Adipose tissue (tissue), 3 donors: ENCODE results near the gene KCNE3. TPM values are rescaled to one million over a fixed set of nuclear protein-coding genes. Genes with fewer than 3 reads are reported as not detected.

ENCODE experiments used
- H3K27ac ChIP-seq: one replicate; pipeline ENCODE4 v1.5.1; 2013; ENCODE audit warnings: low read depth, low read length
- WGBS, 3 donors: extraction: QIAGEN DNeasy Blood & Tissue Kit; methylation state at CpG; one replicate each; pipeline ENCODE4 v1.1.7; 2013; 5-methylcytosine and 5-hydroxymethylcytosine counted together
- polyA plus RNA-seq, 3 donors: library from polyadenylated mRNA; stranded (reverse); fragments of 200-250 nt; gene quantifications; one replicate each; pipeline ENCODE4 v1.2.3, GENCODE V29; 2013
- donor health status: healthy with polysubstance abuse.
- donor health status: Bipolar disorder and iron deficiency.
- donor health status: healthy.

The KCNE3 gene
- polyA plus RNA-seq, 3 donors: 7.1 to 15.7 (median 11.0) TPM

DNA sequence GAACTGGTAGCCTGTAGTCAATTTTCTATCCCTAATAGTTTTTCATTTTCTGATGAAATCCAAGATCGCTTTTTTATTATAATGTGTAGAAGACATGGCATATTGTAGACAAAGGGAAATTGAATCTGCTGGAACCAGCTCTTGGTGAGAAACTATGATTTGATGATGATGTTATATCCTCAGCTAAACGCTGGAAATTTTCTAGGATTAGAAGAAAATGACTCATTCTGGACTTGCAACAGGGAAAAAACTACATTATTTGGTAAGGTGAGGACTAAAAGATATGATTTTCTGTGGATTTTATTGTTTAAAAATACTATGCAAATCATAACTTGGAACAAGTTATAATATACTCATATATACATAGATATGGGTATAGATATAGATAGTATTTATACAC, 55.0 kb downstream of the KCNE3 start:
- no peak overlapping the region for H3K27ac ChIP-seq
- WGBS, 3 donors: 68 to 83% (median 82%) methylated on average over 2 of the region's 2 CpGs

DNA sequence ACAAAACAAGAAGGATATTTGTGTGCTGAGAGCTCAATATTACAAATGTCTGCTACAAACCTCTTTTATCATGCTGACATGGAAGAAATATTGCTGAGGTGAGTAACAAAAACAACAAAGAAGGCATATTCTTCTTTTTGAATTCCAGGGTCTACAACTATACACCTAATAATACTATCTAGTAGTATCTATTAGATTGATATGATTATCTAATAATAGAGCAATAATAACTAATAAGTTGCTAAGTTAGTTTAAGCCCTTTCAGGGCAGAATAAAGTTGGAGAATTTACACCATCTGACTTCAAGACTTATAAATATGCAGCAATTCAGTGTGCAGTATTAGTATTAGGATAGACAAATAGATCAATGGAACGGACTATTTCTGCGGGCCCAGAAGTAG, 57.7 kb downstream of the KCNE3 start:
- H3K27ac ChIP-seq: no peak overlapping the region
- WGBS, 3 donors: 94 to 100% (median 97%) methylated on average over 2 of the region's 2 CpGs

Other genes with a start within 250 kb of the KCNE3 start
- gene P4HA3, start 155.9 kb downstream of the KCNE3 start, polyA plus RNA-seq: under 1 TPM; 0.10 to 0.67 (median 0.45) TPM
- gene PGM2L1, start 69.1 kb downstream of the KCNE3 start, polyA plus RNA-seq: 1 to 10 TPM in 2 of 3 donors, under 1 TPM in 1; 0.65 to 3.2 (median 1.7) TPM
- gene LIPT2, start 26.2 kb upstream of the KCNE3 start, polyA plus RNA-seq: 1 to 10 TPM in 2 of 3 donors, under 1 TPM in 1; 0.45 to 3.6 (median 2.2) TPM
- 1 to 10 TPM; 6.7 to 9.5 (median 8.2) TPM for gene POLD3, start 125.0 kb upstream of the KCNE3 start, polyA plus RNA-seq